ENCODE data around the gene SIRT3. TPM values are rescaled to one million over a fixed set of nuclear protein-coding genes. Genes with fewer than 3 reads are reported as not detected.
"Not testable (repeated sequence)": the region's sequence is repeated elsewhere in the genome, so short reads cannot be mapped to it uniquely, and the experiment has no call there.

SIRT3 gene
- polyA plus RNA-seq, 3 donors: 4.3 to 23.7 (median 4.3) TPM

DNA sequence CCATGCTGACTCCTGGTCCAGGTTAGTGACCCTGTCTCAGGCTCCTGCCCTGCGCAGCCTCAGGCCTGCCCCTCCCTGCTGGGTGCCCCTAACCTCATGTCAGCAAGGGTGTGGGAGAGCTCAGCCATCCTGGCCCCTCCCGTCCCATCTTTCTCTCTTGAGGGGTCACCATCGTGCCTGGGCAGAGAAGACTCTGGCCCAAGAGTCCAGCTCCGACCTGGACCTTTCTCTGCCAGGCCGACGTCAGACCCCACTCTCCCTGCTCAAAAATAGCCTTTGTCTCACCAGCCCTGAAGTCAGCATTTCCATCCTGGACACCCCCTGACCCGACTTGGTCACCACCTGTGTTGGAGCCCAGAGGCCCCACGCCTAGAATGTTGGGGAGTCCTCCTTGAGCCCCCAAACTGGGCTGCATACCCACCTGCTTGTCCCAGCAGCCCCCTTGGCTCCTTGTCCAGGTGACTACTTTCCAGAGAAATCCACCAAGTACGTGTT is 38.4 kb downstream of the SIRT3 start:
- no peaks in the 10 kb centered on the region for H3K9me3 ChIP-seq (replicated peaks in 1 of 2; ENCODE audit: control insufficient read depth in 1 of 2, insufficient read depth in 1 of 2, low read length in 2 of 2)
- H3K36me3 Mint-ChIP-seq: peaks cover 9 to 14% of the 10 kb centered on the region in 2 donors
- DNase-seq: no peak
- H3K4me1 Mint-ChIP-seq: peaks cover 17% of the 10 kb centered on the region
- H3K27ac ChIP-seq (ENCODE audit: low read depth in 1 of 2, low read length in 2 of 2): no peak overlapping the region
- no peak overlapping the region for H3K27ac Mint-ChIP-seq
- TF ChIP-seq, protein P1, sequence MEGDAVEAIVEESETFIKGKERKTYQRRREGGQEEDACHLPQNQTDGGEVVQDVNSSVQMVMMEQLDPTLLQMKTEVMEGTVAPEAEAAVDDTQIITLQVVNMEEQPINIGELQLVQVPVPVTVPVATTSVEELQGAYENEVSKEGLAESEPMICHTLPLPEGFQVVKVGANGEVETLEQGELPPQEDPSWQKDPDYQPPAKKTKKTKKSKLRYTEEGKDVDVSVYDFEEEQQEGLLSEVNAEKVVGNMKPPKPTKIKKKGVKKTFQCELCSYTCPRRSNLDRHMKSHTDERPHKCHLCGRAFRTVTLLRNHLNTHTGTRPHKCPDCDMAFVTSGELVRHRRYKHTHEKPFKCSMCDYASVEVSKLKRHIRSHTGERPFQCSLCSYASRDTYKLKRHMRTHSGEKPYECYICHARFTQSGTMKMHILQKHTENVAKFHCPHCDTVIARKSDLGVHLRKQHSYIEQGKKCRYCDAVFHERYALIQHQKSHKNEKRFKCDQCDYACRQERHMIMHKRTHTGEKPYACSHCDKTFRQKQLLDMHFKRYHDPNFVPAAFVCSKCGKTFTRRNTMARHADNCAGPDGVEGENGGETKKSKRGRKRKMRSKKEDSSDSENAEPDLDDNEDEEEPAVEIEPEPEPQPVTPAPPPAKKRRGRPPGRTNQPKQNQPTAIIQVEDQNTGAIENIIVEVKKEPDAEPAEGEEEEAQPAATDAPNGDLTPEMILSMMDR (IDR thresholded peaks at IDR 0.05): no peak
- H3K9me3 Mint-ChIP-seq: peaks cover 0 to 2% (median 0%) of the 10 kb centered on the region in 7 donors
- peaks cover 0 to 2% of the 10 kb centered on the region in 2 donors for H3K27me3 ChIP-seq (ENCODE audit: control insufficient read depth in 2 of 2, insufficient read depth in 2 of 2, low read length in 2 of 2)
- no peak overlapping the region for H3K9ac ChIP-seq (ENCODE audit: insufficient read depth, low read length, poor library complexity, severe bottlenecking)
- H2AFZ ChIP-seq (ENCODE audit: insufficient read depth, low read depth, low read length, poor library complexity, severe bottlenecking): no peak overlapping the region
- H3K4me1 ChIP-seq (ENCODE audit: control insufficient read depth in 1 of 2, insufficient read depth in 2 of 2, low read length in 2 of 2): peaks cover 16 to 19% of the 10 kb centered on the region in 2 donors
- H3K4me2 ChIP-seq (replicated peaks; ENCODE audit: extremely low read depth, low read length, poor library complexity, severe bottlenecking): no peak overlapping the region
- H3K27me3 Mint-ChIP-seq (ENCODE audit: low read depth in 3 of 3): peaks cover 4 to 10% (median 9%) of the 10 kb centered on the region in 3 donors
- H4K20me1 ChIP-seq (ENCODE audit: insufficient read depth, low read length): peaks cover 10% of the 10 kb centered on the region
- intact Hi-C loops (cut with micrococcal nuclease): no loop called here
- no peaks in the 10 kb centered on the region for H3K79me2 ChIP-seq (ENCODE audit: insufficient read depth, low read length)
- H3K36me3 ChIP-seq (replicated peaks in 1 of 2; ENCODE audit: control insufficient read depth in 1 of 2, insufficient read depth in 2 of 2, low read length in 2 of 2): no peaks in the 10 kb centered on the region
- WGBS (ENCODE audit: insufficient coverage): 97% methylated on average over 8 of the region's 9 CpGs
- no peak overlapping the region for H3K4me3 ChIP-seq (replicated peaks in 1 of 3; ENCODE audit: low read depth in 2 of 3, low read length in 3 of 3)
- H3K4me3 Mint-ChIP-seq: peak overlapping the region in 1 of 2 donors; percentile 21

DNA sequence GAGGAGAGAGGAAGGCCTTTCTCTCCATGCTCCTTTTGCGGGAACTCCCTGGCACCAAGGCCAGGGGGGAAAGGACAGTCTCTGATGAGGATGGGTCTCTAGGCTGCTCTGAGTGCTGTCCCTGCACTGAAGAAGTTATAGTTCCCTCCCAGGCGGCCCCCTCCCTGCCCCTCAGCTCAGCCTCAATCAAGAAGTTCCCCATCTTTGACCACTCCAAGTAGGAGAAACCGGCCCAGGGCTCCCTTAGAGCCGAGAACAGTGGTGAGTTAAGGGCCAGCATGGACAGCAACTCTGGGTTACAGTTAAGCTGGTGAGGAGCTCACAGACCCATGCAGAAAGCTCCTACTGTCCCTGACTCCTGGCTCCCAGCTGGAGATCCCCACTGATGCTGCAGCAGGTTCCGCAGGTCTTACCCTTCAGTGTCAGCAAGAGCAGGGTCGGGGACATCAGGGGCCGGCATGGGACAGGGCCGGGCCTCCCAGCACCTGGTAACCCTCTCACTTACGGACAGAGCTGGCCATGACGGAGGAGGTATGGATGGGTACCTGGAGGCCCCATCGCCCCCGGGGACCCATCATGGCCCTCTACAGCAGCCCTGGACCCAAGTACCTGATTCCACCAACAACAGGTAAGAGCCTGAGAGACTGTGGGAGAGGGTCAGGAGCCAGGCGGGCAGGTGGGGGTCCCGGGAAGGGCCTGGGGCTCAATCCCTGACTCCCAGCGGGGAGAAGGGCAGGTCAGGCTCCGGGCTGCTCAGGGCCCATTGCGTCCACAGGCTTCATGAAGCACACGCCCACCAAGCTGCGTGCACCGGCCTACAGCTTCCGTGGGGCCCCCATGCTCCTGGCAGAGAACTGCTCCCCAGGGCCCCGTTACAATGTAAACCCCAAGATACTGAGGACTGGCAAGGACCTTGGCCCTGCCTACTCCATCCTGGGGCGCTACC is 39.1 kb downstream of the SIRT3 start:
- Mint-ChIP-seq H3K27ac (no peak overlapping the region), H3K4me1 (peaks cover 12% of the 10 kb centered on the region), H3K9me3 (peaks cover 0 to 2% (median 0%) of the 10 kb centered on the region in 7 donors), H3K27me3 (ENCODE audit: low read depth in 3 of 3) (peaks cover 4 to 9% (median 8%) of the 10 kb centered on the region in 3 donors), H3K4me3 (no peak overlapping the region), H3K36me3 (peaks cover 9 to 13% of the 10 kb centered on the region in 2 donors)
- H3K27me3 ChIP-seq (ENCODE audit: control insufficient read depth in 2 of 2, insufficient read depth in 2 of 2, low read length in 2 of 2): peaks cover 0 to 2% of the 10 kb centered on the region in 2 donors
- intact Hi-C loops (cut with micrococcal nuclease): no loop called here
- no peaks in the 10 kb centered on the region for H3K9me3 ChIP-seq (replicated peaks in 1 of 2; ENCODE audit: control insufficient read depth in 1 of 2, insufficient read depth in 1 of 2, low read length in 2 of 2)
- TF ChIP-seq, protein P1 (IDR thresholded peaks at IDR 0.05): no peak
- H3K79me2 ChIP-seq (ENCODE audit: insufficient read depth, low read length): no peaks in the 10 kb centered on the region
- no peak overlapping the region for H2AFZ ChIP-seq (ENCODE audit: insufficient read depth, low read depth, low read length, poor library complexity, severe bottlenecking)
- peaks cover 6% of the 10 kb centered on the region for H4K20me1 ChIP-seq (ENCODE audit: insufficient read depth, low read length)
- WGBS (ENCODE audit: insufficient coverage): 95% methylated on average over 14 of the region's 23 CpGs
- H3K9ac ChIP-seq (ENCODE audit: insufficient read depth, low read length, poor library complexity, severe bottlenecking): no peak overlapping the region
- no peaks in the 10 kb centered on the region for H3K36me3 ChIP-seq (replicated peaks in 1 of 2; ENCODE audit: control insufficient read depth in 1 of 2, insufficient read depth in 2 of 2, low read length in 2 of 2)
- H3K4me2 ChIP-seq (replicated peaks; ENCODE audit: extremely low read depth, low read length, poor library complexity, severe bottlenecking): no peak overlapping the region
- DNase-seq: no peak
- no peak overlapping the region for H3K4me3 ChIP-seq (replicated peaks in 1 of 3; ENCODE audit: low read depth in 2 of 3, low read length in 3 of 3)
- no peak overlapping the region for H3K27ac ChIP-seq (ENCODE audit: low read depth in 1 of 2, low read length in 2 of 2)
- peaks cover 12% of the 10 kb centered on the region in 2 donors for H3K4me1 ChIP-seq (ENCODE audit: control insufficient read depth in 1 of 2, insufficient read depth in 2 of 2, low read length in 2 of 2)

DNA sequence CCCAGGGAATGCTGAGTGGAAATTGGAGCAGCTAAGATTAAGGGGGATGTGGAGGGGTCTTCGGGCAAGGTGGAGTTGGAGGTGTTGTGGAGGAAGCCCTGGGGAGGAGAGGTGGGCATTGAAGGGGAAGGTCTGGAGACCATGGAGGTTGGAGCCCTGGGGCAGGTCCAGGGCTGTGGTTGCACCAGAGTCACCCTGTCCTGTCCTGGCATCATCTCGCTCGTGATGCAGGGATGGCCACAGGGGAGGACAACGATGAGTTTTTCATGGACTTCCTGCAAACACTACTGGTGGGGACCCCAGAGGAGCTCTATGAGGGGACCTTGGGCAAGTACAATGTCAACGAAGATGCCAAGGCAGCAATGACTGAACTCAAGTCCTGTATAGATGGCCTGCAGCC is 42.7 kb downstream of the SIRT3 start:
- not testable (repeated sequence) for H3K27ac Mint-ChIP-seq

More for the DNA sequence above, 42.7 kb downstream of the SIRT3 start:
- H3K79me2 ChIP-seq (ENCODE audit: insufficient read depth, low read length); H4K20me1 ChIP-seq (ENCODE audit: insufficient read depth, low read length); H3K9me3 Mint-ChIP-seq; H3K36me3 Mint-ChIP-seq; DNase-seq; intact Hi-C loops (cut with micrococcal nuclease); H3K9ac ChIP-seq (ENCODE audit: insufficient read depth, low read length, poor library complexity, severe bottlenecking); H3K36me3 ChIP-seq (replicated peaks in 1 of 2; ENCODE audit: control insufficient read depth in 1 of 2, insufficient read depth in 2 of 2, low read length in 2 of 2); H3K4me1 ChIP-seq (ENCODE audit: control insufficient read depth in 1 of 2, insufficient read depth in 2 of 2, low read length in 2 of 2); H3K4me3 ChIP-seq (replicated peaks in 1 of 3; ENCODE audit: low read depth in 2 of 3, low read length in 3 of 3); H3K27ac ChIP-seq (ENCODE audit: low read depth in 1 of 2, low read length in 2 of 2); H2AFZ ChIP-seq (ENCODE audit: insufficient read depth, low read depth, low read length, poor library complexity, severe bottlenecking); H3K27me3 Mint-ChIP-seq (ENCODE audit: low read depth in 3 of 3); H3K9me3 ChIP-seq (replicated peaks in 1 of 2; ENCODE audit: control insufficient read depth in 1 of 2, insufficient read depth in 1 of 2, low read length in 2 of 2); H3K4me1 Mint-ChIP-seq; H3K27me3 ChIP-seq (ENCODE audit: control insufficient read depth in 2 of 2, insufficient read depth in 2 of 2, low read length in 2 of 2); H3K4me2 ChIP-seq (replicated peaks; ENCODE audit: extremely low read depth, low read length, poor library complexity, severe bottlenecking): not testable (repeated sequence)
- peak overlapping the region in 1 of 2 donors; percentile 28 for H3K4me3 Mint-ChIP-seq
- 93% methylated on average over 2 of the region's 5 CpGs for WGBS (ENCODE audit: insufficient coverage)
